ENCODE data around the gene CDH23. TPM values are rescaled to one million over a fixed set of nuclear protein-coding genes. Genes with fewer than 3 reads are reported as not detected.

The CDH23 gene
- polyA plus RNA-seq, 1 donor from 2014 or later, result 6.6 TPM

GRCh38 chr10:71737834-71738197 is 341.1 kb downstream of the CDH23 start:
- Histone ChIP-seq H3K79me2 (replicated peaks; ENCODE audit: insufficient read depth, low read length) (no peaks in the 10 kb centered on the region), H3K9me2 (ENCODE audit: insufficient read depth, low read length) (no peaks in the 10 kb centered on the region), H3F3A (ENCODE audit: insufficient read depth, low read length, poor library complexity, severe bottlenecking) (no peaks in the 10 kb centered on the region), H3K27me3 (ENCODE audit: insufficient read depth, low read depth, low read length) (no peaks in the 10 kb centered on the region), H2AFZ (ENCODE audit: low read depth, low read length) (no peak overlapping the region), H3K4me2 (ENCODE audit: low read length) (no peak overlapping the region), H3K9me3 (ENCODE audit: low read length) (no peaks in the 10 kb centered on the region), H3K27ac (ENCODE audit: low read length) (no peak overlapping the region), H3K4me3 (ENCODE audit: low read length) (no peak overlapping the region), H3K9ac (ENCODE audit: low read length) (no peak overlapping the region), H3K36me3 (ENCODE audit: insufficient read depth, low read length) (no peaks in the 10 kb centered on the region), H4K20me1 (ENCODE audit: insufficient read depth) (no peaks in the 10 kb centered on the region)
- TF ChIP-seq CTCF (IDR thresholded peaks at IDR 0.05; ENCODE audit: poor library complexity, severe bottlenecking) (no peak), POLR2AphosphoS5 (IDR thresholded peaks at IDR 0.05) (no peak), REST (IDR thresholded peaks at IDR 0.05; ENCODE audit: borderline replicate concordance) (no peak), SMC3 (conservative IDR thresholded peaks at IDR 0.05; ENCODE audit: poor library complexity) (no peak), EP300 (conservative IDR thresholded peaks at IDR 0.05; ENCODE audit: poor library complexity, severe bottlenecking) (no peak), MXI1 (conservative IDR thresholded peaks at IDR 0.05; ENCODE audit: poor library complexity, severe bottlenecking) (no peak), EZH2 (IDR thresholded peaks at IDR 0.05; ENCODE audit: borderline replicate concordance, insufficient read depth, low read length, poor library complexity, severe bottlenecking) (no peak), TAF1 (IDR thresholded peaks at IDR 0.05; ENCODE audit: low read depth) (no peak), RAD21 (conservative IDR thresholded peaks at IDR 0.05) (no peak)

GRCh38 chr10:71739358-71739900 is 342.7 kb downstream of the CDH23 start:
- H3K9me3 ChIP-seq (ENCODE audit: low read length), result no peaks in the 10 kb centered on the region

More at GRCh38 chr10:71739358-71739900, 342.7 kb downstream of the CDH23 start:
- Histone ChIP-seq H3K27ac (ENCODE audit: low read length) (no peak overlapping the region), H2AFZ (ENCODE audit: low read depth, low read length) (no peak overlapping the region), H3K9me2 (ENCODE audit: insufficient read depth, low read length) (no peaks in the 10 kb centered on the region), H3K4me3 (ENCODE audit: low read length) (no peak overlapping the region), H3K27me3 (ENCODE audit: insufficient read depth, low read depth, low read length) (no peaks in the 10 kb centered on the region), H3K4me2 (ENCODE audit: low read length) (no peak overlapping the region), H3K9ac (ENCODE audit: low read length) (no peak overlapping the region), H3K79me2 (replicated peaks; ENCODE audit: insufficient read depth, low read length) (no peaks in the 10 kb centered on the region), H3F3A (ENCODE audit: insufficient read depth, low read length, poor library complexity, severe bottlenecking) (no peaks in the 10 kb centered on the region), H3K36me3 (ENCODE audit: insufficient read depth, low read length) (no peaks in the 10 kb centered on the region), H4K20me1 (ENCODE audit: insufficient read depth) (no peaks in the 10 kb centered on the region)
- TF ChIP-seq EZH2 (IDR thresholded peaks at IDR 0.05; ENCODE audit: borderline replicate concordance, insufficient read depth, low read length, poor library complexity, severe bottlenecking), result no peak

All from neural cell (in vitro differentiated cells).